NCI-H446 treated with DMSO at 0.1 percent for 48 hours (cell line): ENCODE data around the gene CHI3L1.

Source experiments
- DNase-seq: peaks from one replicate; lab custom pipeline; 2025; lab: John Stamatoyannopoulos, UW

The CHI3L1 gene

GRCh38 chr1:203181586-203182386 lies 4.7 kb downstream of the CHI3L1 start:
- DNase-seq: no peak

GRCh38 chr1:203180611-203181330 lies 5.7 kb downstream of the CHI3L1 start:
- no peak for DNase-seq

- no peak for DNase-seq
Observed at GRCh38 chr1:203179667-203180005, 6.9 kb downstream of the CHI3L1 start.

DNA sequence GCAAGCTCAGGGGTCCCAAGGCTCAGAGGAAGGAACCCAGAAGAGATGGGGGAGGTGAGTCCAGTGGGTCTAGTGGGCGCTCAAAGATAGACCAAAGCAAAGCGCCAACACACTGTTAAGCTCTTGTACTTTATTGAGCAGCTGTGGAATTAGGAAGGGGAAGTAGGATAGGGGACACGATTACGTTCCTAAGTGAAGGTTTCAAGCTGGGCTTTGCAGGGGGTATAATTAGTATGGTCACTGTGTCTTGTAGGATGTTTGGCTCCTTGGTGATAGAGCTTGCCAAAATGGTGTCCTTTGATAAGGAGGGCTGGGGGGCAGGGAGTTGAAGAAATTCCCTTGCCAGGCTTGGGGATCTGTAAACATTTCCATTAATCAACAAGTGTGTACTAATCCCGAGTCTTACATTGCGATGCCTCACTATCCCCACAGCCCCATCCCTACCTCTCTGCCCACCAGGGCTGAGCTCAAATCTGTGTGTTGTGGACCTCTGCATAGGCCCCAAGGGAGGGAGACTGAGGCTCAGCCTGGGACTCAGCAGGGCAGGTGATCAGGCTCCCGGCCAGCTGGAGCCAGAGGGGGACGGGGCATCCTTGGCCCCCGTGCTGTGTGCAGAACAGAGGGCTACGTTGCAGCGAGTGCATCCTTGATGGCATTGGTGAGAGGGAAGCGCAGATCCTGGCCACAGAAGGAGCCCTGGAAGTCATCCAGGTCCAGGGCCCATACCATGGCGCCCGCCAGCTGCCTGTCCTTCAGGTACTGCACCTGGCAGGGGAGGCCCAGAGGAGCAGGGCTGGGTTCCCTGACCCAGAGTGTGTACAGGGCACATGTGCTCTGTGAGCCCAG lies 7.5 kb downstream of the CHI3L1 start:
- DNase-seq: no peak

GRCh38 chr1:203178083-203178482 lies 8.4 kb downstream of the CHI3L1 start:
- no peak for DNase-seq

DNA sequence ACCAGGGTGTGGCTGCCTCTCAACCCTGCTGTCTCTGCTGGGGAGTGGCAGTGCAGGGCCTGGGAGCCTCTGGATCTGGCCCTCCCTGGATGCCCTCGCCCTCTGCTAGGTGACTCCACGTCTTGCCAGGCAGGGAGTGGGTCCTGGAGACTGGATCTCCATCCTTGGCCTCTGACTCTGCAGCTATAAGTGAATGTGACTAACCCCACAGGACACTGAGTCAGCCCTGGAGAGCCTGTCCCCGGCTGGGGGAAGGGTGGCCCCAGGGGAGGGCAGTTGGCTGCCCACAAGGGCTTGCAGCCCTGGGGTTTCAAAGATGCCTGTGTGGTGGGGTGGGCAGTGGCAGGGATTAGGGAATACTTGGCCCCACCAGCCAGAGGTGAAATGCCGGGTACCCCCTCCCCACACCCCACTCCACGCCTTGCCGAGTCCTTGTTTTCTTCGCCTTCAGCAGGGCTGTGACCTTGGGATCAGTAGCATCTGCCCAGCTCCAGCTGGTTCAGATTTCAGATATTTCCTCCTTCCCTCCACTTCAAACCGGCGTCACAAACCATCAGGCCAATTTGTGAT lies 8.9 kb downstream of the CHI3L1 start:
- DNase-seq: no peak

GRCh38 chr1:203177036-203177405 lies 9.5 kb downstream of the CHI3L1 start:
- DNase-seq: no peak

DNA sequence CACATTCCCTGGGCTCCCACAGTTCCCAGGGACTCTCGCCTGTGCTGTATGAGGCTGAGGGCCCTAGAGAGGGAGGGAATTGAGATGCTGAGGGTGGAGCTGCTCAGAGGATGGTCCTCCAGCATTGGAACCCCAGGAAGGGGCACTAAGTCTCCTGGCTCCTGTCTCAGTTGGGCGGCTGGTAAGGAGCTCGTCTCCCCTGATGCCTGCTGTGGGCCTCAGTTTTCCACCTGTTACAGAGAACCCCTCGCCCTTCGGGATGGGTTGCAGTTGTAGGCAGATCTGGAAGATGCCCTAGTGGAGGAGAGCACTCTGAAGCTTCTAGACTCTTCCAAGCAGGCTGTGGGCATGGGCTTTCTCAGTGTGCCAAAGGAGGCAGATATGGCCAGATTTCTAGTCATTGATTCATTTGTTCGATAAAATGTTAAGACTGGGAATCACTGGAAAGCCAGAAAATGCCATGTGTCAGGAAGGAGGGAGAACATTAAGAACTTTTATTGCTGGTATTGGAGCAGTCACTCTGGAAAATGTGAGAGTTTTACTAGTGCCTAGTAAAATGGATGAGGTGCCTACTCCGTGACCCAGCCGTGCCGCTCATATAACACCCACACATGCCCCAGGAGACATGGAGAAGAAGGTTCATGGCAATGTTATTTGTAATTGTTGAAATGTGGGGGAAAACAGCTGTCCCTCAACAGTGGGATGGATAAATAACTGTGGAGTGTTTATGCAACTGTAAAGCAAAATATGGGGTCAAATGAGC lies 10.1 kb downstream of the CHI3L1 start:
- DNase-seq: no peak

- DNase-seq: no peak
Observed at GRCh38 chr1:203175827-203176241, 10.7 kb downstream of the CHI3L1 start.

DNA sequence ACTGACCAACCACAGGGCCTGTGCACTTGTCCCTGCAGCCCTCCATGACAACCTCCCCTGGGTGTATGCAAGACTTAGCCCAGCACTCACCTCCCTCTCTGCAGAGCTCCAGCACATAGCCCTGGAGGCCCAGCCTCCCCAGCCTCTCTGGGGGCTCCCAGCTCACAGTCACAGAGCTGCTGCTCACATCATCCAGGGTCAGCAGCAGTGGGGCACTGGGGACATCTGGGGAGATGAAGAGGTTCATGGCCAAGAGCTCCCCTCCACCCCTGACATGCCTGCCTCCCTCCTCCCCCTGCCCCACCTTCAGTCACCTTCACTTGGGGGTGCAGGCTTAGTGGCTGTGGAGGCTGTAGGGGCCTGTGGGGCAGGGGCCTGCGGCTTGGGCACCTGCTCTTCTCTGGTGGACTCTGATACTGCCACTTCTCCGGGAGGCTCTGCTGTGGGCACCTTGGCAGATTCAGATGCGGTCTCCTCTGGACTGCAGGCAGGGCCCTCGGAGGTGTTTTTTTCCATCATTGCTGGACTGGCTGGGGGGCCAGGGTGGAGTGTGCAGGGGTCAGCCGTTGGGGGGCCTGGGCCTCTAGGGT lies 11.2 kb downstream of the CHI3L1 start, which contains the start of gene MYBPH:
Gene MYBPH, minus strand, starts transcription at position 590 of the 590 bp plus-strand sequence. Its CDS starts 71 bp downstream, at position 519.
- no peak for DNase-seq

DNA sequence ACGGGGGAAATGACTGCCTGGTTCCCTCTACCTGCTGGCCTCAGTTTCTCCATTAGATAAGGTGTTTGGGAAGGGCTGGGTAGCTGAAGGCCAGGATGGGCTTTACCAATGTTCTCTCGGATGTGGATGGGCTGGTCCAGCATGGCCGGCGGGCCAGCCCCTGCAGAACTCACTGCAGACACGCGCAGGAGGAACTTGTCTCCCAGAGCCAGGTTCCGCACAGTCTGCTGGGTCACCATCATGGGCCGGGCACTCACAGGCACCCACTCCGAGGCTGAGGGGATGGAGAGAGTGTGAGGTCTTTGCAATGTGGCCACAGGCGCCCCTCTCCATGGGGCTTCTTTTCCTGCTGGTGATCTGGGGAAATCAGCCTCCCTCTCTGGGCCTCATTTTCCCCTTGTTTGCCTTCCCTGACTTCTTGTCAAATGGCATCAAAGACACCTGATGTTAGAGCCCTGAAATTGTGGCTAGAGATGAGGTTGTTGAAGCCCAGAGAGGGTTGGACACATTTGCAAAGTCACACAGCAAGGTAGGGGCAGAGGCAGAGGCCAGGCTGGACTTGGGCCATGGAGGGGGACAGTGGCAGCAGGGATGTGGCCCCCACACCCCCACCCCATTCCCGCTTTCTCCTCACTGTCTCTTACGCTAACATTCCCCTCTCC lies 12.0 kb downstream of the CHI3L1 start:
- DNase-seq: no peak

DNA sequence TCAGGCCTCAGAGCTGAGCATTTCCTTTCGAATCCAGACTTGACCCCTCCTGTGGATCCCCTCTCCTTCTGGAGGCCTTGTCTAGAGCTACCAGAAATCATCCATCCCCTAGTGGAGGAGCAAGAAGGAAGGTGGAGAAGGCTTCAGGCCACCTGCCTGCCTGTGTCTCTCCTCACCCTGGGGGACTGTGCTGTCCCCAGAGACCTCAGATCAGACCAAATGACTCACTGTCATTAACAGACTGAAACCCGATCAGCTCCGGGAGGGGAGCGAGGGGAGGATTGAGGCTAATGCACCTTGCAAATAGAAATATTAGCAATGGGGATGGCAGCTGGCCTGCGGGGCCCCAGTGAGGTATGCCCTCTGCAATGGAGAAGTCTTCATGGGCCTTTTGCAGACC lies 12.9 kb downstream of the CHI3L1 start:
- DNase-seq: no peak

- DNase-seq: no peak
Observed at GRCh38 chr1:203173011-203173555, 13.4 kb downstream of the CHI3L1 start.

DNA sequence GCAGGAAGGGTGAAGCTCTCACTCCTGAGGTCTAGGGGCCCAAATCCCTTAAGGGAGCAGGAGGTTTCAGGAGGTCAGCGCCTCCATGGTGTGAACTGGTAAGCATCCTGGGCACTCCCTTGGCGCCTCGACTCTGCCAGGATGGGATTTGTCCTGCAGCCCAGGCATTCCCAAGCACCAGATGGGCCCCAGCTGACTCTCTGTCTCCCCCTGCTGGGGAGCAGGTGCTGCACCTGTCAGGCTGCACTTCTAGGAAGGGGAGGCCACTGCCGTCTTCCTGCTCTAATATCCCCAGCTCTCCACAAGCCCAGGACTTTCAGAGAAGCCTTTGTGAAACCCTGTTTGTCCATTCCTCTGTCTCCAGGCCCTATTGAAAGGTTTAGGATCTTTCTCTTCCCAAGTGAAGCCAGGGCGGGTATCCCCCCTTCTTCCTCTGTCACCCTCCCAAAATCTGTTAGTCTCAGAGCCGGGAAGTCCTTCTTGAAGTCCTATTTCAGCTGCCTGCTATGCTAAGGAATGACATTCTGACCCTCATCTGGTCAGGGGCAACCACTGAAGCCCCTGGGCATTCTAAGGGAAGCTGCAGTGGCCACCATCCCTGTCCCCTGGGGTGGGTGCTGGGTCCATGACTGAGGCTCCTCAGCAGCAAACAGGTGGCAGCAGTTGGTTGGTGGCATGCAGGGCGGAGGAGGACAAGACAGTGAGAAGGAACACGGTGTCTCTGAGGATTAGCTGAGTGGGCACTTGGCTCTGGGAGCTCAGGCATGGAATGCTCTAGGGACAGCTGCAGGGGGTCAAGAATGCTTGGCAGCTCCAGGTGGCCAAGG lies 14.1 kb downstream of the CHI3L1 start:
- DNase-seq: peak; percentile 26

GRCh38 chr1:203171341-203172183 lies 14.9 kb downstream of the CHI3L1 start:
- DNase-seq: no peak

DNA sequence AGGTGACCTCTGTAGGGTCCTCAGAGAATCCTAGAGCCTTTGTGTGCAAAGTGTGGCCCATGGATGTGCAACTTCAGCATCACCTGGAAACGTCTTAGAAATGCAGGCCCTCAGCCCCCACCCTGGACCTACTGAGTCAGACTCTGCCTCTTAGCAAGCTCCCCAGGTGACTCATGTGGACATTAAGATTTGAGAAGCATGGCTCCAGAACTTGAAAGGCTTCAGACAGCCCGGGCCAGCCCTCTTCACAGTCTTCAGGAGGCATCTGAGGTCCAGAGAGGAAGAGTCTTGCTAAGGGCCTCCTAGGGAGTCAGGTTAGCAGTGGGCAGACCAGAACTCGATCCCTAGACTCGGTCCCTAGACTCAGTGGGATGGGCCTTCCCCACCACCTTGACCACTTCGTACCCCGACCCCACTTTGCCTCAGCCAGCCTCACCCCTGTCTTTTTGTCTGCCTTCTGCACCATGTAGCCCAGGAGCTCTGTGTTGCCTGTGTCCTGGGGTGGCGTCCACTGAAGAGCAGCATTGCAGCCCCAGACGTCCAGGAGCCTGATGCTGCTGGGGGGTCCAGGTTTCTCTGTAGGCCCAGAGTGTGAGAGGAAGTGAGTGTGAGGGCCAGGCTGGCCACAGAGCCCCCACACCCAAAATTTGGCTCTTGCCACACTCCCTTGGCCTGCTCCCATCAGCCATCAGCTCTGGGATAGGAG lies 15.7 kb downstream of the CHI3L1 start:
- DNase-seq: no peak

GRCh38 chr1:203169770-203170520 lies 16.6 kb downstream of the CHI3L1 start:
- no peak for DNase-seq
